Loucy (cell line): Measurements from ENCODE around the gene RIOK3.
A peak's percentile ranks its signal among the peaks of the same experiment; 100 is the strongest.
"Not testable (repeated sequence)": the region's sequence is repeated elsewhere in the genome, so short reads cannot be mapped to it uniquely, and the experiment has no call there.

Experiments
- H2AFZ ChIP-seq: fragments of 200-600 bp; sonication (generic); 2 replicates; pipeline ENCODE4 v1.6.0; 2016; ENCODE audit warnings: antibody characterized with exemption, mild to moderate bottlenecking, low read length, moderate library complexity
- H3F3A ChIP-seq: fragments of 200-600 bp; 2 replicates; pipeline ENCODE4 v1.6.0; 2016; ENCODE audit warnings: antibody characterized with exemption, low read depth, mild to moderate bottlenecking
- H3K27me3 ChIP-seq: fragments of 200-600 bp; sonication (generic); 2 replicates; pipeline ENCODE4 v1.6.1; 2014; ENCODE audit warnings: low read length, mild to moderate bottlenecking; ENCODE audit not compliant: insufficient read depth, poor library complexity, severe bottlenecking
- H3K36me3 ChIP-seq: fragments of 200-600 bp; sonication (generic); 2 replicates; pipeline ENCODE4 v1.6.1; 2016; ENCODE audit warnings: low read length; ENCODE audit not compliant: insufficient read depth
- H3K4me1 ChIP-seq: fragments of 200-600 bp; sonication (generic); 2 replicates; pipeline ENCODE4 v1.5.1; 2014; ENCODE audit warnings: low read length, mild to moderate bottlenecking; ENCODE audit not compliant: insufficient read depth, poor library complexity, severe bottlenecking
- H3K4me2 ChIP-seq: fragments of 200-600 bp; sonication (generic); 2 replicates; pipeline ENCODE4 v1.6.0; 2014; ENCODE audit warnings: antibody characterized with exemption, low read length, low read depth, mild to moderate bottlenecking; ENCODE audit not compliant: poor library complexity, severe bottlenecking
- H3K4me3 ChIP-seq: fragments of 200-600 bp; sonication (generic); 2 replicates; pipeline ENCODE4 v1.5.1; 2014; ENCODE audit warnings: low read length, mild to moderate bottlenecking, mixed read lengths; ENCODE audit not compliant: poor library complexity, severe bottlenecking
- H3K79me2 ChIP-seq: fragments of 200-600 bp; sonication (generic); 2 replicates; pipeline ENCODE4 v1.6.1; 2014; ENCODE audit warnings: low read length; ENCODE audit not compliant: insufficient read depth
- H3K9ac ChIP-seq: fragments of 200-600 bp; sonication (generic); 2 replicates; pipeline ENCODE4 v1.6.0; 2014; ENCODE audit warnings: mild to moderate bottlenecking, low read depth, low read length, moderate library complexity; ENCODE audit not compliant: poor library complexity, severe bottlenecking
- H3K9me2 ChIP-seq: fragments of 200-600 bp; sonication (generic); replicated peaks from 2 replicates; pipeline ENCODE4 v1.6.1; 2016; ENCODE audit warnings: low read depth, low read length, mixed read lengths
- H3K9me3 ChIP-seq: fragments of 200-600 bp; sonication (generic); 2 replicates; pipeline ENCODE4 v1.6.1; 2014; ENCODE audit warnings: mild to moderate bottlenecking, antibody characterized with exemption, low read length, low read depth; ENCODE audit not compliant: insufficient read depth
- H4K20me1 ChIP-seq: fragments of 200-600 bp; sonication (generic); 2 replicates; pipeline ENCODE4 v1.6.0; 2014; ENCODE audit warnings: antibody characterized with exemption, low read length, mild to moderate bottlenecking; ENCODE audit not compliant: insufficient read depth, poor library complexity, severe bottlenecking
- EZH2phosphoT487 ChIP-seq: fragments of 200-600 bp; IDR thresholded peaks from 2 replicates; pipeline ENCODE4 v1.6.1; 2018; ENCODE audit warnings: antibody characterized with exemption, mild to moderate bottlenecking, moderate library complexity, borderline replicate concordance
- TF ChIP-seq, protein P1 (sequence below): fragments of 200-600 bp; sonication (generic); conservative IDR thresholded peaks from 2 replicates; pipeline ENCODE4 v1.5.1; 2014; ENCODE audit warnings: mild to moderate bottlenecking, antibody characterized with exemption, low read length

The RIOK3 gene

GRCh38 chr18:23487738-23488570 is 34.9 kb downstream of the RIOK3 start:
- H2AFZ ChIP-seq, result peak overlapping the region; percentile 50
- no peaks in the 10 kb centered on the region for H3K79me2 ChIP-seq
- H3F3A ChIP-seq, result no peaks in the 10 kb centered on the region
- no peaks in the 10 kb centered on the region for H3K27me3 ChIP-seq
- H3K36me3 ChIP-seq, result 0 out of 2 replicates have a peak, but pooled peaks cover 4% of the 10 kb centered on the region
- peak overlapping the region; percentile 43 for H3K4me2 ChIP-seq
- H3K4me1 ChIP-seq, result no peaks in the 10 kb centered on the region
- H3K9me3 ChIP-seq, result no peaks in the 10 kb centered on the region
- H4K20me1 ChIP-seq, result no peaks in the 10 kb centered on the region
- H3K4me3 ChIP-seq, result peak overlapping the region; percentile 35
- TF ChIP-seq, protein P1, sequence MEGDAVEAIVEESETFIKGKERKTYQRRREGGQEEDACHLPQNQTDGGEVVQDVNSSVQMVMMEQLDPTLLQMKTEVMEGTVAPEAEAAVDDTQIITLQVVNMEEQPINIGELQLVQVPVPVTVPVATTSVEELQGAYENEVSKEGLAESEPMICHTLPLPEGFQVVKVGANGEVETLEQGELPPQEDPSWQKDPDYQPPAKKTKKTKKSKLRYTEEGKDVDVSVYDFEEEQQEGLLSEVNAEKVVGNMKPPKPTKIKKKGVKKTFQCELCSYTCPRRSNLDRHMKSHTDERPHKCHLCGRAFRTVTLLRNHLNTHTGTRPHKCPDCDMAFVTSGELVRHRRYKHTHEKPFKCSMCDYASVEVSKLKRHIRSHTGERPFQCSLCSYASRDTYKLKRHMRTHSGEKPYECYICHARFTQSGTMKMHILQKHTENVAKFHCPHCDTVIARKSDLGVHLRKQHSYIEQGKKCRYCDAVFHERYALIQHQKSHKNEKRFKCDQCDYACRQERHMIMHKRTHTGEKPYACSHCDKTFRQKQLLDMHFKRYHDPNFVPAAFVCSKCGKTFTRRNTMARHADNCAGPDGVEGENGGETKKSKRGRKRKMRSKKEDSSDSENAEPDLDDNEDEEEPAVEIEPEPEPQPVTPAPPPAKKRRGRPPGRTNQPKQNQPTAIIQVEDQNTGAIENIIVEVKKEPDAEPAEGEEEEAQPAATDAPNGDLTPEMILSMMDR, result no peak
- no peak for TF ChIP-seq EZH2phosphoT487
- H3K9ac ChIP-seq, result peak overlapping the region; percentile 15
- H3K9me2 ChIP-seq, result no peaks in the 10 kb centered on the region

GRCh38 chr18:23489586-23489985 is 36.5 kb downstream of the RIOK3 start:
- not testable (repeated sequence) for H3K4me3 ChIP-seq, H3K27me3 ChIP-seq, H3K9ac ChIP-seq, H4K20me1 ChIP-seq, H3K9me3 ChIP-seq, H2AFZ ChIP-seq, H3K4me2 ChIP-seq, H3K4me1 ChIP-seq, H3F3A ChIP-seq, H3K79me2 ChIP-seq, H3K9me2 ChIP-seq, H3K36me3 ChIP-seq

- no peak overlapping the region for H3K4me3 ChIP-seq
- no peaks in the 10 kb centered on the region for H3K9me3 ChIP-seq
- no peaks in the 10 kb centered on the region for H4K20me1 ChIP-seq
- no peaks in the 10 kb centered on the region for H3K4me1 ChIP-seq
- H3F3A ChIP-seq, result no peaks in the 10 kb centered on the region
- no peaks in the 10 kb centered on the region for H3K36me3 ChIP-seq
- no peak overlapping the region for H2AFZ ChIP-seq
- no peak overlapping the region for H3K9ac ChIP-seq
- no peak for TF ChIP-seq EZH2phosphoT487
- TF ChIP-seq, protein P1, result no peak
- no peaks in the 10 kb centered on the region for H3K27me3 ChIP-seq
- H3K79me2 ChIP-seq, result no peaks in the 10 kb centered on the region
- H3K9me2 ChIP-seq, result no peaks in the 10 kb centered on the region
- no peak overlapping the region for H3K4me2 ChIP-seq
Observed at GRCh38 chr18:23493654-23494053, 40.6 kb downstream of the RIOK3 start.

DNA sequence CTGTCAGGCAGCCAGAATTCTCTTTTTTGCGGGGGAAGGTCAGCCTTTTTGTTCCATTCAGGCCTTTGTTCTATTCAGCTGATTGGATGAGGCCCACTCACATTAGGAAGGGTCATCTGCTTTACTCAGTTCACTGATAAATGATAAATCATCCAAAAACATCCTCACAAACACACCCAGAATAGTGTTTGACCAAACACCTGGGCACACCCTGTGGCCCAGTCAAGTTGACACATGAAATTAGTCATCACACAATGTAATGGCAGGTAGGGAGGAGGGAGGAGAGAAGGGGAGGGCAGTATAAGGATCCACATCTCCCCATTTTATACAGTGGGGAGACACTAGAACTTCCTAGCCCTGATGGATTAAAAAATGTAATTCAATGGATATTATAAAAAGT is 41.9 kb downstream of the RIOK3 start:
- H3K9me3 ChIP-seq, result no peaks in the 10 kb centered on the region
- H3K79me2 ChIP-seq, result no peaks in the 10 kb centered on the region
- TF ChIP-seq, protein P1, result no peak
- TF ChIP-seq EZH2phosphoT487, result no peak
- no peak overlapping the region for H3K9ac ChIP-seq
- no peak overlapping the region for H3K4me3 ChIP-seq
- H3K9me2 ChIP-seq, result no peaks in the 10 kb centered on the region
- H3K27me3 ChIP-seq, result no peaks in the 10 kb centered on the region
- H2AFZ ChIP-seq, result 0 out of 2 replicates have a peak overlapping the region, but pooled peaks have one; percentile 19
- no peaks in the 10 kb centered on the region for H3K4me1 ChIP-seq
- no peaks in the 10 kb centered on the region for H3F3A ChIP-seq
- H4K20me1 ChIP-seq, result no peaks in the 10 kb centered on the region
- H3K36me3 ChIP-seq, result no peaks in the 10 kb centered on the region
- no peak overlapping the region for H3K4me2 ChIP-seq
